GM19395 (cell line): ENCODE data around the gene GSTM2.
"Not testable (repeated sequence)": the region's sequence is repeated elsewhere in the genome, so short reads cannot be mapped to it uniquely, and the experiment has no call there.

ENCODE experiments used
- ATAC-seq: cut with Tn5 transposase; IDR thresholded peaks from one replicate; pipeline ENCODE4 v1.9.1; 2021; ENCODE audit warnings: mild to moderate bottlenecking, moderate library complexity; ENCODE audit not compliant: unreplicated experiment

Gene GSTM2

GRCh38 chr1:109673861-109674260 is 6.0 kb downstream of the GSTM2 start:
- ATAC-seq, result not testable (repeated sequence)

- not testable (repeated sequence) for ATAC-seq
Measured at GRCh38 chr1:109676683-109677381, 9.0 kb downstream of the GSTM2 start.

GRCh38 chr1:109677459-109677858 is 9.6 kb downstream of the GSTM2 start:
- no peak for ATAC-seq

- ATAC-seq, result not testable (repeated sequence)
Measured at GRCh38 chr1:109678637-109679036, 10.8 kb downstream of the GSTM2 start.

- not testable (repeated sequence) for ATAC-seq
Measured at GRCh38 chr1:109684777-109685176, 16.9 kb downstream of the GSTM2 start.

GRCh38 chr1:109685399-109685798 is 17.5 kb downstream of the GSTM2 start:
- ATAC-seq, result not testable (repeated sequence)

GRCh38 chr1:109685890-109686289 is 18.0 kb downstream of the GSTM2 start:
- ATAC-seq, result not testable (repeated sequence)

- ATAC-seq, result not testable (repeated sequence)
Measured at GRCh38 chr1:109687109-109687508, 19.3 kb downstream of the GSTM2 start.

GRCh38 chr1:109687641-109688499 is 20.0 kb downstream of the GSTM2 start, which contains the start of gene GSTM1:
TSS of gene GSTM1 (plus strand) at chr1:109687817. CDS start at chr1:109687874, 57 bp downstream.
- peak; percentile 94 for ATAC-seq

- no peak for ATAC-seq
Measured at GRCh38 chr1:109689844-109690405, 22.1 kb downstream of the GSTM2 start.

- ATAC-seq, result no peak
Measured at GRCh38 chr1:109691759-109692158, 23.9 kb downstream of the GSTM2 start.

GRCh38 chr1:109694400-109694799 is 26.5 kb downstream of the GSTM2 start:
- ATAC-seq, result not testable (repeated sequence)

GRCh38 chr1:109695138-109695537 is 27.3 kb downstream of the GSTM2 start:
- not testable (repeated sequence) for ATAC-seq

GRCh38 chr1:109697066-109697465 is 29.2 kb downstream of the GSTM2 start:
- ATAC-seq, result no peak

GRCh38 chr1:109697861-109698260 is 30.0 kb downstream of the GSTM2 start:
- not testable (repeated sequence) for ATAC-seq

GRCh38 chr1:109702940-109703339 is 35.1 kb downstream of the GSTM2 start:
- ATAC-seq, result not testable (repeated sequence)

GRCh38 chr1:109704173-109704572 is 36.3 kb downstream of the GSTM2 start:
- ATAC-seq, result no peak

- no peak for ATAC-seq
Measured at GRCh38 chr1:109705411-109705810, 37.6 kb downstream of the GSTM2 start.

GRCh38 chr1:109708949-109709348 is 41.1 kb downstream of the GSTM2 start:
- not testable (repeated sequence) for ATAC-seq

GRCh38 chr1:109709822-109710221 is 42.0 kb downstream of the GSTM2 start:
- ATAC-seq, result not testable (repeated sequence)

- not testable (repeated sequence) for ATAC-seq
Measured at GRCh38 chr1:109711593-109712320, 43.9 kb downstream of the GSTM2 start, which contains the start of gene GSTM5. TSS of gene GSTM5 (plus strand) at chr1:109712251. CDS start at chr1:109712313, 62 bp downstream.
